ENCODE data around the gene LMNB1. TPM values are rescaled to one million over a fixed set of nuclear protein-coding genes. Genes with fewer than 3 reads are reported as not detected.
"Not testable (repeated sequence)": the region's sequence is repeated elsewhere in the genome, so short reads cannot be mapped to it uniquely, and the experiment has no call there.

LMNB1 gene
- total and polyA plus RNA-seq, 4 donors, result 5.1 to 40.3 (median 21.8) TPM

DNA sequence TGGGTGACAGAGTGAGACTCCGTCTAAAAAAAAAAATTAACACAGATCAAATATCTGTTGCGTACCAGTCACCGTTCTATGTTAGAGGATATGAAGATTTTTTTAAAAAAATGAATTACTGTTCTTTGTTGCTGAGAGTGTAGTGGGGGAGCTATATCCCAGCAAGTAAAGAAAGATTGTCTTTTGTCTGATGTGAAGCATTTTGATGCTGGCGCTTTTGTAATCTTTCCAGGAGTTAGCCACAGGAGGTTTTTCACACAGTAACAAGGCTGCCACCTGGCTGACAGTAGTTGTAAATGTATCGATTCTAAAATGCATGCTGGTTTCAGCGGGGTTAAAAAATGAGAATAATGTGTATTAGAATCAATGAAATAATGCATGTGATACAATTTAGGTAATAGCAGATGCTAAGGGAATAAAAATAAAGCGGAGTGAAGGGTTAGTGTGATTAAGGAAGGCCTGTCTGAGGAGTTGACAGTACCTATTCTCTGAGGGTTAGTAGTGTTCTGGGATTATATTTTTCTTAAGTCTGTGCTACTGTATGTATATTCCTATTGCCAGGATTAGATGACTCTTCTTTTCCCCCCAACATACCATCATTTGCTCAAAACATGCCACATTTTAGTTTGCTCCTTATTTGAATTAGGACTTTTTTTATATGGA is 3.4 kb downstream of the LMNB1 start:
- no peak for ATAC-seq (ENCODE audit: insufficient read depth, low FRiP score)
- Histone ChIP-seq H3K4me3 (no peak overlapping the region), H3K36me3 (ENCODE audit: control insufficient read depth in 4 of 4, insufficient read depth in 4 of 4, low read length in 4 of 4) (peaks cover 0 to 12% (median 0%) of the 10 kb centered on the region in 4 donors)

DNA sequence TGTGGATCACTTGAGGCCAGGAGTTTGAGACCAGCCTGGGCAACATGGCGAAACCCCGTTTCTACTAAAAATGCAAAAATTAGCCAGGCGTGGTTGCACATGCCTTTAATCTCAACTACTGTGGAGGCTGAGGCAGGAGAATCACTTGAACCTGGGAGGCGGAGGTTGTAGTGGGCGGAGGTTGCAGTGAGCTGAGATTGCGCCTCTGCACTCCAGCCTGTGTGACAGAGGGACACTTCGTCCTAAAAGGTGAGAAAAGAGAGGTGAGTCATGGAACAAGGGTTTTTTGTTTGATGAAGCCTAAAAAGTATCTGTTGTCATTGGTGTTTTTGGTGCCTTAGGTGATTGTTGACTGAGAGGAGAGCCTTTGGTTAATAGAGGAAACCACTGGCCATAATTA is 11.5 kb downstream of the LMNB1 start:
- 93 to 94% methylated on average over 7 of the region's 7 CpGs for WGBS, 2 donors
- H3K9ac ChIP-seq (ENCODE audit: insufficient read depth in 1 of 2, low read length in 2 of 2); DNase-seq; H3K4me1 ChIP-seq (ENCODE audit: control insufficient read depth in 5 of 5, insufficient read depth in 5 of 5, low read length in 5 of 5); H3K36me3 ChIP-seq (ENCODE audit: control insufficient read depth in 4 of 4, insufficient read depth in 4 of 4, low read length in 4 of 4); H3K9me3 ChIP-seq (ENCODE audit: control insufficient read depth in 4 of 4, insufficient read depth in 3 of 4, low read length in 3 of 4); ATAC-seq (ENCODE audit: insufficient read depth, low FRiP score); H3K27me3 ChIP-seq (ENCODE audit: control insufficient read depth in 3 of 3, insufficient read depth in 3 of 3, low read length in 2 of 3); H3K4me3 ChIP-seq; H3K27ac ChIP-seq (ENCODE audit: low read depth in 1 of 2, low read length in 1 of 2): not testable (repeated sequence)

More for the DNA sequence above, 3.4 kb downstream of the LMNB1 start:
- Histone ChIP-seq H3K9me3 (ENCODE audit: control insufficient read depth in 4 of 4, insufficient read depth in 3 of 4, low read length in 3 of 4) (no peaks in the 10 kb centered on the region), H3K4me1 (ENCODE audit: control insufficient read depth in 5 of 5, insufficient read depth in 5 of 5, low read length in 5 of 5) (peaks cover 0 to 14% (median 3%) of the 10 kb centered on the region in 5 donors), H3K9ac (ENCODE audit: insufficient read depth in 1 of 2, low read length in 2 of 2) (peak overlapping the region in 1 of 2 donors; percentile 49), H3K27me3 (ENCODE audit: control insufficient read depth in 3 of 3, insufficient read depth in 3 of 3, low read length in 2 of 3) (no peaks in the 10 kb centered on the region), H3K27ac (ENCODE audit: low read depth in 1 of 2, low read length in 1 of 2) (no peak overlapping the region)
- 29 to 34% methylated on average over 7 of the region's 7 CpGs for WGBS, 2 donors
- peak; percentile 37 to 84 (median 78) for DNase-seq
- TF ChIP-seq, protein P1, sequence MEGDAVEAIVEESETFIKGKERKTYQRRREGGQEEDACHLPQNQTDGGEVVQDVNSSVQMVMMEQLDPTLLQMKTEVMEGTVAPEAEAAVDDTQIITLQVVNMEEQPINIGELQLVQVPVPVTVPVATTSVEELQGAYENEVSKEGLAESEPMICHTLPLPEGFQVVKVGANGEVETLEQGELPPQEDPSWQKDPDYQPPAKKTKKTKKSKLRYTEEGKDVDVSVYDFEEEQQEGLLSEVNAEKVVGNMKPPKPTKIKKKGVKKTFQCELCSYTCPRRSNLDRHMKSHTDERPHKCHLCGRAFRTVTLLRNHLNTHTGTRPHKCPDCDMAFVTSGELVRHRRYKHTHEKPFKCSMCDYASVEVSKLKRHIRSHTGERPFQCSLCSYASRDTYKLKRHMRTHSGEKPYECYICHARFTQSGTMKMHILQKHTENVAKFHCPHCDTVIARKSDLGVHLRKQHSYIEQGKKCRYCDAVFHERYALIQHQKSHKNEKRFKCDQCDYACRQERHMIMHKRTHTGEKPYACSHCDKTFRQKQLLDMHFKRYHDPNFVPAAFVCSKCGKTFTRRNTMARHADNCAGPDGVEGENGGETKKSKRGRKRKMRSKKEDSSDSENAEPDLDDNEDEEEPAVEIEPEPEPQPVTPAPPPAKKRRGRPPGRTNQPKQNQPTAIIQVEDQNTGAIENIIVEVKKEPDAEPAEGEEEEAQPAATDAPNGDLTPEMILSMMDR (IDR thresholded peaks at IDR 0.05; ENCODE audit: control extremely low read depth, extremely low read depth), result peak; percentile 52

DNA sequence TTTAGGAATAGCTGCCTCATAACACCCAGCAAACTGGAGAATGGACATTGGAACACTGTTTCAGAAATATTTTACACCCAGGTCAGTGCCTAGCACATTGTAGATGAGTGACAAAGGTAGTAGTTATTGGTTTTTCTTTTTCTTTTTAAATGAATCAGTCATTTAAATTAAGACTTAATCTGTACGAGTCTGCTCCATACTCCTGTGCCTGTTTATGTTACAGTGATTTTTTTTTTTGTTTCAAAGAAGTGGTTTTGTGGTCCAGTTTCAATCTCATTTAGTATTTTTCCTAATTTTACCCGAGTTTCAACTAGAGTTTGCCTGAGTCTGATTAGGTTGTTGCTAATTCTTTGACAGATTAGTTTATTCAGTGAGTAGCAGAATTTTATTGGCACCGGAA is 16.2 kb downstream of the LMNB1 start:
- Histone ChIP-seq H3K27ac (ENCODE audit: low read depth in 1 of 2, low read length in 1 of 2) (no peak overlapping the region), H3K36me3 (ENCODE audit: control insufficient read depth in 4 of 4, insufficient read depth in 4 of 4, low read length in 4 of 4) (no peaks in the 10 kb centered on the region), H3K27me3 (ENCODE audit: control insufficient read depth in 3 of 3, insufficient read depth in 3 of 3, low read length in 2 of 3) (no peaks in the 10 kb centered on the region), H3K9me3 (ENCODE audit: control insufficient read depth in 4 of 4, insufficient read depth in 3 of 4, low read length in 3 of 4) (no peaks in the 10 kb centered on the region), H3K9ac (ENCODE audit: insufficient read depth in 1 of 2, low read length in 2 of 2) (no peak overlapping the region), H3K4me3 (no peak overlapping the region), H3K4me1 (ENCODE audit: control insufficient read depth in 5 of 5, insufficient read depth in 5 of 5, low read length in 5 of 5) (peaks cover 0 to 7% (median 3%) of the 10 kb centered on the region in 5 donors)
- DNase-seq (no peak), ATAC-seq (ENCODE audit: insufficient read depth, low FRiP score) (no peak)
- TF ChIP-seq, protein P1 (IDR thresholded peaks at IDR 0.05; ENCODE audit: control extremely low read depth, extremely low read depth), result no peak
- 76 to 86% methylated on average over 3 of the region's 3 CpGs for WGBS, 2 donors

DNA sequence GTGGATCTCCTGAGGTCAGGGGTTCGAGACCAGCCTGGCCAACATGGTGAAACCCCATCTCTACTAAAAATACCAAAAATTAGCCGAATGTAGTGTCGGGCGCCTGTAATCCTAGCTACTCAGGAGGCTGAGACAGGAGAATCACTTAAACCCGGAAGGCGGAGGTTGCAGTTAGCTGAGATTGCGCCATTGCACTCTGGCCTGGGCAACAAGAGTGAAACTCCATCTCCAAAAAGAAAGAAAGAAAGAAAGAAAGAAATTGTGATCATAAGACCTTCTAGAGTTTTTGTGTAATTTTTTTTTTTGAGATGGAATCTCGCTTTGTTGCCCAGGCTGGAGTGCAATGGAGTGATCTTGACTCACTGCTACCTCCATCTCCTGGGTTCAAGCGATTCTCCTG is 16.7 kb downstream of the LMNB1 start:
- WGBS, 2 donors, result 80 to 91% methylated on average over 9 of the region's 9 CpGs
- H3K9ac ChIP-seq (ENCODE audit: insufficient read depth in 1 of 2, low read length in 2 of 2); ATAC-seq (ENCODE audit: insufficient read depth, low FRiP score); H3K36me3 ChIP-seq (ENCODE audit: control insufficient read depth in 4 of 4, insufficient read depth in 4 of 4, low read length in 4 of 4); H3K9me3 ChIP-seq (ENCODE audit: control insufficient read depth in 4 of 4, insufficient read depth in 3 of 4, low read length in 3 of 4); H3K4me1 ChIP-seq (ENCODE audit: control insufficient read depth in 5 of 5, insufficient read depth in 5 of 5, low read length in 5 of 5); H3K27ac ChIP-seq (ENCODE audit: low read depth in 1 of 2, low read length in 1 of 2); H3K4me3 ChIP-seq; H3K27me3 ChIP-seq (ENCODE audit: control insufficient read depth in 3 of 3, insufficient read depth in 3 of 3, low read length in 2 of 3); DNase-seq: not testable (repeated sequence)

Data from lung (tissue), 12 donors.